ENCODE results near the gene OAS3.

DNA sequence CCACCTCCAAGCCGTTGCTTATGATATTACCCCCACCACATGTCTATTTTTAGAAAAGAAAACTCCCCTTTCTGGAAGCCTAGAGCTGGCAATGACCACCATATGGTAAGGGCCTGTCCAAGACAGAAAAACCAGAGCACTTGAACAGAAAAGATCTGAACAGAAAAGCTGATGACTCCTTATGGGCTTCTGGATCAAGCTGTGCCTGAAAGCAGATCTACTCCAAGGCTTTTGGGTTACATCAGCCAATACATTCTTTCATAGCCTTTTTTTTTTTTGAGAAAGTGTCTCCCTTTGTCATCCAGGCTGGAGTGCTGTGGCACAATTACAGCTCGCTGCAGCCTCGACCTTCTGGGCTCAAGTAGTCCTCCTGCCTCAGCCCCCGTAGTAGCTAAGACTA lies 23.3 kb downstream of the OAS3 start:
- TF ChIP-seq, protein P1, sequence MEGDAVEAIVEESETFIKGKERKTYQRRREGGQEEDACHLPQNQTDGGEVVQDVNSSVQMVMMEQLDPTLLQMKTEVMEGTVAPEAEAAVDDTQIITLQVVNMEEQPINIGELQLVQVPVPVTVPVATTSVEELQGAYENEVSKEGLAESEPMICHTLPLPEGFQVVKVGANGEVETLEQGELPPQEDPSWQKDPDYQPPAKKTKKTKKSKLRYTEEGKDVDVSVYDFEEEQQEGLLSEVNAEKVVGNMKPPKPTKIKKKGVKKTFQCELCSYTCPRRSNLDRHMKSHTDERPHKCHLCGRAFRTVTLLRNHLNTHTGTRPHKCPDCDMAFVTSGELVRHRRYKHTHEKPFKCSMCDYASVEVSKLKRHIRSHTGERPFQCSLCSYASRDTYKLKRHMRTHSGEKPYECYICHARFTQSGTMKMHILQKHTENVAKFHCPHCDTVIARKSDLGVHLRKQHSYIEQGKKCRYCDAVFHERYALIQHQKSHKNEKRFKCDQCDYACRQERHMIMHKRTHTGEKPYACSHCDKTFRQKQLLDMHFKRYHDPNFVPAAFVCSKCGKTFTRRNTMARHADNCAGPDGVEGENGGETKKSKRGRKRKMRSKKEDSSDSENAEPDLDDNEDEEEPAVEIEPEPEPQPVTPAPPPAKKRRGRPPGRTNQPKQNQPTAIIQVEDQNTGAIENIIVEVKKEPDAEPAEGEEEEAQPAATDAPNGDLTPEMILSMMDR (IDR thresholded peaks at IDR 0.05): no peak
- TF ChIP-seq ZFX (IDR thresholded peaks at IDR 0.05; ENCODE audit: borderline replicate concordance): no peak

Data from 22Rv1 (cell line).